H1 (cell line): ENCODE measurements around the gene ZDHHC22. TPM values are rescaled to one million over a fixed set of nuclear protein-coding genes. Genes with fewer than 3 reads are reported as not detected.
A peak's percentile ranks its signal among the peaks of the same experiment; 100 is the strongest.

Experiments used
- CTCF ChIA-PET: fragments of 300-600 bp; sonication (Branson Sonifier 250); formaldehyde crosslinking; loops from one replicate; lab custom pipeline; 2021; ENCODE audit not compliant: partially characterized antibody; lab: Charles Lee
- POLR2A ChIA-PET: fragments of 300-600 bp; sonication (Branson Sonifier 250); formaldehyde crosslinking; loops from one replicate; lab custom pipeline; 2021; ENCODE audit warnings: inconsistent platforms; ENCODE audit not compliant: partially characterized antibody; lab: Charles Lee
- DNase-seq, 2 experiments: peaks; one replicate each; pipeline versions ENCODE4 v3.0.0 to v3.0.0-alpha.2; 2010 to 2022; ENCODE audit warnings: low spot score in 2 of 2, low read depth in 1 of 2, mixed read lengths in 1 of 2
- FAIRE-seq: peaks from 2 replicates; lab custom pipeline; 2011; peaks lifted over from hg19 to GRCh38; lab: Jason Lieb, UNC
- H2AFZ ChIP-seq: 2 replicates; pipeline ENCODE4 v1.8.1; 2012; ENCODE audit warnings: low read length, inconsistent platforms
- H2AK5ac ChIP-seq: 2 replicates; pipeline ENCODE4 v1.6.1; 2013; ENCODE audit warnings: low read depth, low read length
- H2BK120ac ChIP-seq: replicated peaks from 2 replicates; pipeline ENCODE3; 2013; ENCODE audit warnings: low read depth, low read length, inconsistent platforms
- H2BK12ac ChIP-seq: 2 replicates; pipeline ENCODE4 v1.6.1; 2013; ENCODE audit warnings: low read depth, low read length
- H2BK15ac ChIP-seq: 2 replicates; pipeline ENCODE4 v1.6.1; 2013; ENCODE audit warnings: low read length
- H2BK20ac ChIP-seq: 2 replicates; pipeline ENCODE4 v1.6.1; 2013; ENCODE audit warnings: low read length
- H2BK5ac ChIP-seq: 2 replicates; pipeline ENCODE4 v1.6.1; 2013; ENCODE audit warnings: low read depth, low read length
- H3K14ac ChIP-seq: 2 replicates; pipeline ENCODE4 v1.6.1; 2013; ENCODE audit warnings: inconsistent platforms; ENCODE audit not compliant: insufficient read length
- H3K18ac ChIP-seq: 2 replicates; pipeline ENCODE4 v1.6.1; 2013; ENCODE audit warnings: low read length; ENCODE audit errors: extremely low read depth
- H3K23ac ChIP-seq: 2 replicates; pipeline ENCODE4 v1.6.1; 2013; ENCODE audit warnings: inconsistent platforms; ENCODE audit not compliant: insufficient read length
- H3K23me2 ChIP-seq: 2 replicates; pipeline ENCODE4 v1.6.1; 2013; ENCODE audit warnings: low read depth, low read length
- H3K27ac ChIP-seq: 2 replicates; pipeline ENCODE4 v1.6.1; 2011; ENCODE audit warnings: low read depth, low read length, inconsistent platforms
- H3K27me3 ChIP-seq, 4 experiments: replicated peaks in 1 of 4; 1 replicate in 1 of 4; 2 replicates in 3 of 4; pipeline versions ENCODE4 v1.6.1 to v1.8.1; 2011 to 2013; ENCODE audit warnings: low read length in 3 of 4, mild to moderate bottlenecking in 3 of 4, inconsistent platforms in 2 of 4, mixed read lengths in 2 of 4, moderate library complexity in 1 of 4; ENCODE audit not compliant: control insufficient read depth in 3 of 4, insufficient read depth in 3 of 4; ENCODE audit errors: extremely low read depth in 1 of 4
- H3K36me3 ChIP-seq, 4 experiments: 2 replicates each; pipeline versions ENCODE4 v1.6.1 to v1.8.1; 2011 to 2013; ENCODE audit warnings: mild to moderate bottlenecking in 4 of 4, low read length in 3 of 4, moderate library complexity in 2 of 4, control low read depth in 1 of 4, inconsistent platforms in 1 of 4; ENCODE audit not compliant: insufficient read depth in 4 of 4, control insufficient read depth in 2 of 4
- H3K4ac ChIP-seq: replicated peaks from 2 replicates; pipeline ENCODE3; 2013; ENCODE audit warnings: low read length, low read depth, mixed read lengths, inconsistent platforms; ENCODE audit not compliant: insufficient read length
- H3K4me1 ChIP-seq, 4 experiments: replicated peaks in 1 of 4; 1 replicate in 1 of 4; 2 replicates in 3 of 4; pipeline versions ENCODE4 v1.6.1 to v1.8.1; 2011 to 2013; ENCODE audit warnings: low read length in 3 of 4, inconsistent platforms in 2 of 4, mixed read lengths in 1 of 4; ENCODE audit not compliant: insufficient read depth in 4 of 4, control insufficient read depth in 3 of 4
- H3K4me2 ChIP-seq, 2 experiments: 2 replicates each; pipeline versions ENCODE4 v1.6.1 to v1.8.1; 2011 to 2013; ENCODE audit warnings: low read depth in 2 of 2, low read length in 2 of 2, control low read depth in 1 of 2, inconsistent platforms in 1 of 2, mild to moderate bottlenecking in 1 of 2; ENCODE audit not compliant: insufficient read depth in 1 of 2
- H3K4me3 ChIP-seq, 4 experiments: fragments of 200-600, 300-600 bp in 1 of 4; sonication (generic), shearing (Covaris generic), sonication (Bioruptor Twin) in 1 of 4; 2 replicates each; pipeline versions ENCODE4 v1.5.1 to v1.8.1; 2011 to 2016; ENCODE audit warnings: low read length in 4 of 4, low read depth in 3 of 4, control low read depth in 2 of 4, inconsistent platforms in 2 of 4, mild to moderate bottlenecking in 2 of 4, mixed read lengths in 1 of 4, moderate library complexity in 1 of 4; ENCODE audit not compliant: insufficient read depth in 2 of 4; ENCODE audit errors: extremely low read depth in 1 of 4
- H3K56ac ChIP-seq: replicated peaks from 2 replicates; pipeline ENCODE3; 2013; ENCODE audit warnings: low read depth, mild to moderate bottlenecking, mixed read lengths, low read length, inconsistent platforms; ENCODE audit not compliant: insufficient read length
- H3K79me1 ChIP-seq: 2 replicates; pipeline ENCODE4 v1.6.1; 2013; ENCODE audit warnings: low read depth, low read length, control low read depth
- H3K79me2 ChIP-seq, 2 experiments: 2 replicates each; pipeline versions ENCODE4 v1.6.1 to v1.8.1; 2012 to 2013; ENCODE audit warnings: low read length in 2 of 2, mild to moderate bottlenecking in 2 of 2, inconsistent platforms in 1 of 2; ENCODE audit not compliant: insufficient read depth in 2 of 2, control insufficient read depth in 1 of 2
- H3K9ac ChIP-seq, 4 experiments: replicated peaks in 1 of 4; 1 replicate in 1 of 4; 2 replicates in 3 of 4; pipeline versions ENCODE4 v1.6.1 to v1.8.1; 2011 to 2013; ENCODE audit warnings: low read depth in 3 of 4, low read length in 3 of 4, control low read depth in 2 of 4, mild to moderate bottlenecking in 2 of 4, moderate library complexity in 2 of 4, inconsistent platforms in 1 of 4; ENCODE audit errors: extremely low read depth in 1 of 4
- H3K9me3 ChIP-seq, 2 experiments: 2 replicates each; pipeline versions ENCODE4 v1.6.1 to v1.8.1; 2012 to 2013; ENCODE audit warnings: mild to moderate bottlenecking in 2 of 2, moderate library complexity in 2 of 2, control low read depth in 1 of 2, inconsistent platforms in 1 of 2, low read depth in 1 of 2, low read length in 1 of 2, mixed read lengths in 1 of 2; ENCODE audit not compliant: insufficient read depth in 2 of 2
- H4K20me1 ChIP-seq, 2 experiments: replicated peaks in 1 of 2; 2 replicates each; pipeline versions ENCODE3 to v1.8.1; 2011 to 2013; ENCODE audit warnings: inconsistent platforms in 2 of 2, low read length in 2 of 2, mild to moderate bottlenecking in 1 of 2; ENCODE audit not compliant: insufficient read depth in 2 of 2, control insufficient read depth in 1 of 2
- H4K5ac ChIP-seq: 2 replicates; pipeline ENCODE4 v1.6.1; 2013; ENCODE audit warnings: low read length, low read depth, mixed read lengths, inconsistent platforms; ENCODE audit not compliant: insufficient read length
- H4K8ac ChIP-seq: 2 replicates; pipeline ENCODE4 v1.8.0; 2013; ENCODE audit warnings: mild to moderate bottlenecking, moderate library complexity, low read length, inconsistent platforms; ENCODE audit not compliant: insufficient read depth; ENCODE audit errors: extremely low read depth
- H4K91ac ChIP-seq: replicated peaks from 2 replicates; pipeline ENCODE3; 2013; ENCODE audit warnings: low read length, mixed read lengths, inconsistent platforms; ENCODE audit not compliant: insufficient read length
- RFX5 ChIP-seq: IDR thresholded peaks from 2 replicates; pipeline ENCODE4 v1.6.1; 2011; ENCODE audit warnings: low read depth, low read length, improper control_type of control experiment, borderline replicate concordance
- WGBS, 2 experiments: shearing (Covaris generic) in 1 of 2; methylation state at CpG; one replicate each; pipeline versions ENCODE4 v1.1.6 to v1.1.7; 2013 to 2015; ENCODE audit warnings: low lambda C conversion rate in 2 of 2, mixed read lengths in 2 of 2, inconsistent platforms in 1 of 2, low coverage in 1 of 2, missing lambda C conversion rate in 1 of 2; ENCODE audit not compliant: insufficient replicate concordance in 2 of 2, insufficient coverage in 1 of 2, insufficient read length in 1 of 2; ENCODE audit errors: extremely low coverage in 1 of 2, missing lambda C conversion rate in 1 of 2; 5-methylcytosine and 5-hydroxymethylcytosine counted together
- polyA plus RNA-seq, 7 experiments: library from polyadenylated mRNA; depleted of rRNA in 3 of 7; stranded (reverse) in 5 of 7; unstranded in 2 of 7; fragments of >200 nt in 5 of 7; fragments of 200-250 nt in 2 of 7; gene quantifications; 1 replicate in 5 of 7; 2 replicates in 1 of 7; 4 replicates in 1 of 7; pipeline versions ENCODE4 v1.2.1 to v1.2.3, GENCODE V29; 2011 to 2013; ENCODE audit warnings: missing spikeins in 2 of 7, mixed read lengths in 2 of 7
- total RNA-seq: library from RNA; stranded (reverse); fragmentation: NEBNext Ultra II Directional; extraction: Animal tissue kit (Norgen Biotek cat#: 25700); gene quantifications from 2 replicates; pipeline ENCODE4 v1.2.1, GENCODE V29; 2021
- TF ChIP-seq, protein P1 (sequence below), 3 experiments: IDR thresholded peaks; 1 replicate in 2 of 3; 2 replicates in 1 of 3; pipeline versions ENCODE4 v1.5.1 to v1.6.1; 2011; ENCODE audit warnings: low read length in 3 of 3, mild to moderate bottlenecking in 3 of 3, inconsistent platforms in 2 of 3, low read depth in 1 of 3, moderate library complexity in 1 of 3; ENCODE audit not compliant: insufficient read depth in 1 of 3; ENCODE audit errors: control extremely low read depth in 1 of 3

Gene ZDHHC22
- total and polyA plus RNA-seq, 2 of the 8 experiments (the other 6 are each of a cell fraction or from before 2014, with no cell fraction given) = 23.8 to 55.2 TPM

DNA sequence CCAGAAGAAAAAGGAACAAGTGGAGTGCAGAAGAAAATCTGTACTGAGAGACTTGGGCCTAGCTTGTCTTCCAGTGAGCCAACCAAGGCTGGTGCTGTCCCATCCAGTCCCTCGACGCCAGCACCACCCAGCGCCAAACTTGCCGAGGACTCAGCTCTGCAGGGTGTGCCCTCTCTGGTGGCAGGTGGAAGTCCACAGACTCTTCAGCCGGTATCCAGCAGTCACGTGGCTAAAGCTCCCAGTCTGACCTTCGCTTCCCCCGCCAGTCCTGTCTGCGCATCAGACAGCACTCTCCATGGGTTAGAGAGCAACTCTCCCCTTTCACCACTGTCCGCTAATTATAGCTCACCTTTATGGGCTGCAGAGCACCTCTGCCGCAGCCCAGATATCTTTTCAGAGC, 27.9 kb downstream of the ZDHHC22 start:
- H3K23me2 ChIP-seq = no peaks in the 10 kb centered on the region
- no peak overlapping the region for H3K23ac ChIP-seq
- no peak overlapping the region for H3K4ac ChIP-seq
- H3K9ac ChIP-seq = no peak overlapping the region
- H4K8ac ChIP-seq = no peak overlapping the region; the same call in 1 of the 2 replicates
- TF ChIP-seq, protein P1, sequence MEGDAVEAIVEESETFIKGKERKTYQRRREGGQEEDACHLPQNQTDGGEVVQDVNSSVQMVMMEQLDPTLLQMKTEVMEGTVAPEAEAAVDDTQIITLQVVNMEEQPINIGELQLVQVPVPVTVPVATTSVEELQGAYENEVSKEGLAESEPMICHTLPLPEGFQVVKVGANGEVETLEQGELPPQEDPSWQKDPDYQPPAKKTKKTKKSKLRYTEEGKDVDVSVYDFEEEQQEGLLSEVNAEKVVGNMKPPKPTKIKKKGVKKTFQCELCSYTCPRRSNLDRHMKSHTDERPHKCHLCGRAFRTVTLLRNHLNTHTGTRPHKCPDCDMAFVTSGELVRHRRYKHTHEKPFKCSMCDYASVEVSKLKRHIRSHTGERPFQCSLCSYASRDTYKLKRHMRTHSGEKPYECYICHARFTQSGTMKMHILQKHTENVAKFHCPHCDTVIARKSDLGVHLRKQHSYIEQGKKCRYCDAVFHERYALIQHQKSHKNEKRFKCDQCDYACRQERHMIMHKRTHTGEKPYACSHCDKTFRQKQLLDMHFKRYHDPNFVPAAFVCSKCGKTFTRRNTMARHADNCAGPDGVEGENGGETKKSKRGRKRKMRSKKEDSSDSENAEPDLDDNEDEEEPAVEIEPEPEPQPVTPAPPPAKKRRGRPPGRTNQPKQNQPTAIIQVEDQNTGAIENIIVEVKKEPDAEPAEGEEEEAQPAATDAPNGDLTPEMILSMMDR (IDR thresholded peaks at IDR 0.05; ENCODE audit: control extremely low read depth in 1 of 3, insufficient read depth in 1 of 3, low read depth in 1 of 3, low read length in 3 of 3) = peak in 1 of 3 experiments; percentile 3; a peak in 1 of 4 replicates
- TF ChIP-seq RFX5 = no peak
- no peak overlapping the region for H2AFZ ChIP-seq
- H3K79me1 ChIP-seq = no peaks in the 10 kb centered on the region
- no peak overlapping the region for H3K56ac ChIP-seq
- H2BK20ac ChIP-seq = no peak overlapping the region; the same call in 1 of the 2 replicates
- no peak overlapping the region for H4K91ac ChIP-seq
- 0 out of 2 replicates have a peak overlapping the region, but pooled peaks have one; percentile 11 for H3K27ac ChIP-seq
- POLR2A ChIA-PET = interaction anchor here (1.2 to 6.0 kb wide), 5 partner anchors 10 to 28 kb away, joined by 3 to 49 read pairs (median 6); partner anchors contain the start of gene CIPC
- DNase-seq (no peak), FAIRE-seq (no peak)
- CTCF ChIA-PET = interaction anchor here (0.8 to 56.8 kb wide), 10 partner anchors 5 to 241 kb away, joined by 3 to 1490 read pairs (median 3); partner anchors contain the start of genes CIPC and ZDHHC22
- no peak overlapping the region for H3K18ac ChIP-seq
- no peak overlapping the region for H3K4me3 ChIP-seq
- peaks cover 11 to 40% (median 24%) of the 10 kb centered on the region in 4 experiments for H3K36me3 ChIP-seq
- no peaks in the 10 kb centered on the region for H4K20me1 ChIP-seq
- no peak overlapping the region for H2BK12ac ChIP-seq
- H2AK5ac ChIP-seq = no peak overlapping the region
- H3K4me2 ChIP-seq = no peak overlapping the region
- no peak overlapping the region for H2BK15ac ChIP-seq
- H3K27me3 ChIP-seq = no peaks in the 10 kb centered on the region
- H2BK5ac ChIP-seq = no peak overlapping the region
- 89% methylated on average over 11 of the region's 11 CpGs; no CpG with 5 or more reads in 1 of the 2 experiments for whole genome bisulfite sequencing, 2 experiments
- H3K9me3 ChIP-seq = no peaks in the 10 kb centered on the region
- no peak overlapping the region for H4K5ac ChIP-seq
- H2BK120ac ChIP-seq = no peak overlapping the region
- peaks cover 0 to 18% (median 14%) of the 10 kb centered on the region in 4 experiments; a peak in 6 of 7 replicates for H3K4me1 ChIP-seq
- H3K14ac ChIP-seq = no peak overlapping the region
- peaks cover 0 to 6% of the 10 kb centered on the region in 2 experiments; a peak in 1 of 4 replicates for H3K79me2 ChIP-seq
